Tibial artery (tissue), 4 donors: ENCODE data around the gene AEBP2.
"Not testable (repeated sequence)": the region's sequence is repeated elsewhere in the genome, so short reads cannot be mapped to it uniquely, and the experiment has no call there.

Source experiments
- DNase-seq, 2 donors: peaks; one replicate each; pipeline ENCODE4 v3.0.0-alpha.2; 2019
- H3K27ac ChIP-seq, 2 donors: fragments of 200-600 bp; sonication (generic) in 1 of 2; 1 replicate in 1 of 2; 2 replicates in 1 of 2; pipeline ENCODE4 v1.5.1; 2018 to 2019; ENCODE audit warnings: mild to moderate bottlenecking in 1 of 2
- H3K27me3 ChIP-seq, 2 donors: fragments of 200-600 bp; sonication (generic) in 1 of 2; one replicate each; pipeline versions ENCODE4 v1.5.1 to v1.6.0; 2016 to 2019
- H3K36me3 ChIP-seq, 3 donors: fragments of 200-600 bp; sonication (generic) in 2 of 3; one replicate each; pipeline ENCODE4 v1.5.1; 2016 to 2019; ENCODE audit warnings: mild to moderate bottlenecking in 2 of 3
- H3K4me1 ChIP-seq, 4 donors: fragments of 200-600 bp; sonication (generic) in 2 of 4; 1 replicate in 3 of 4; 2 replicates in 1 of 4; pipeline ENCODE4 v1.5.1; 2016 to 2019
- H3K4me3 ChIP-seq, 2 donors: fragments of 200-600 bp; sonication (generic) in 1 of 2; 1 replicate in 1 of 2; 2 replicates in 1 of 2; pipeline ENCODE4 v1.5.1; 2018 to 2019; ENCODE audit warnings: mild to moderate bottlenecking in 2 of 2
- H3K9me3 ChIP-seq, 3 donors: fragments of 200-600 bp; sonication (generic) in 1 of 3; one replicate each; pipeline ENCODE4 v1.5.1; 2016 to 2019
- CTCF ChIP-seq, 2 experiments: fragments of 200-600 bp in 1 of 2; fragments of 450-650 bp in 1 of 2; IDR thresholded peaks; one replicate each; pipeline ENCODE4 v1.5.1; 2017 to 2019; ENCODE audit warnings: antibody characterized with exemption in 2 of 2, mild to moderate bottlenecking in 1 of 2, moderate library complexity in 1 of 2
- intact Hi-C: fragments of 100-400 bp; cut with DNase I; formaldehyde crosslinking; loops from one replicate; pipeline ENCODE4 v1.15.0; 2023; ENCODE audit warnings: low total_unique reads

Gene AEBP2

GRCh38 chr12:19409376-19409775, 29.9 kb upstream of the AEBP2 start:
- Histone ChIP-seq H3K36me3 (no peaks in the 10 kb centered on the region), H3K4me3 (no peak overlapping the region), H3K27me3 (no peaks in the 10 kb centered on the region), H3K9me3 (no peaks in the 10 kb centered on the region), H3K27ac (peak overlapping the region in 1 of 2 donors; percentile 47), H3K4me1 (peaks cover 0 to 31% (median 8%) of the 10 kb centered on the region in 4 donors)
- TF ChIP-seq CTCF (IDR thresholded peaks at IDR 0.05): no peak
- no peak for DNase-seq
- intact Hi-C loops: no loop called here

- intact Hi-C loops: no loop called here
- no peak for DNase-seq
- H3K4me1 ChIP-seq: peaks cover 0 to 31% (median 8%) of the 10 kb centered on the region in 4 donors
- H3K36me3 ChIP-seq: no peaks in the 10 kb centered on the region
- peak overlapping the region; percentile 47 to 49 for H3K27ac ChIP-seq
- no peak for TF ChIP-seq CTCF (IDR thresholded peaks at IDR 0.05)
- no peak overlapping the region for H3K4me3 ChIP-seq
- H3K9me3 ChIP-seq: no peaks in the 10 kb centered on the region
- no peaks in the 10 kb centered on the region for H3K27me3 ChIP-seq
Observed at GRCh38 chr12:19410211-19410610, 29.1 kb upstream of the AEBP2 start.

- H3K27ac ChIP-seq: peak overlapping the region; percentile 47 to 49
- H3K4me1 ChIP-seq: peaks cover 0 to 31% (median 8%) of the 10 kb centered on the region in 4 donors
- H3K36me3 ChIP-seq: no peaks in the 10 kb centered on the region
- no peaks in the 10 kb centered on the region for H3K9me3 ChIP-seq
- TF ChIP-seq CTCF (IDR thresholded peaks at IDR 0.05): no peak
- DNase-seq: no peak
- no peak overlapping the region for H3K4me3 ChIP-seq
- H3K27me3 ChIP-seq: no peaks in the 10 kb centered on the region
- intact Hi-C loops: no loop called here
Observed at GRCh38 chr12:19410629-19411185, 28.6 kb upstream of the AEBP2 start.

GRCh38 chr12:19411234-19412204, 27.8 kb upstream of the AEBP2 start:
- no peak for TF ChIP-seq CTCF (IDR thresholded peaks at IDR 0.05)
- no peaks in the 10 kb centered on the region for H3K9me3 ChIP-seq
- no peaks in the 10 kb centered on the region for H3K36me3 ChIP-seq
- H3K4me1 ChIP-seq: peaks cover 0 to 31% (median 8%) of the 10 kb centered on the region in 4 donors
- peak in 1 of 2 donors; percentile 28 for DNase-seq
- no peaks in the 10 kb centered on the region for H3K27me3 ChIP-seq
- intact Hi-C loops: no loop called here
- no peak overlapping the region for H3K4me3 ChIP-seq
- H3K27ac ChIP-seq: peak overlapping the region in 1 of 2 donors; percentile 30

- peak in 1 of 2 donors; percentile 50 for DNase-seq
- Histone ChIP-seq H3K9me3 (no peaks in the 10 kb centered on the region), H3K4me3 (peak overlapping the region in 1 of 2 donors; percentile 16), H3K27ac (peak overlapping the region in 1 of 2 donors; percentile 9), H3K36me3 (no peaks in the 10 kb centered on the region), H3K4me1 (peaks cover 0 to 31% (median 8%) of the 10 kb centered on the region in 4 donors), H3K27me3 (no peaks in the 10 kb centered on the region)
- no peak for TF ChIP-seq CTCF (IDR thresholded peaks at IDR 0.05)
- intact Hi-C loops: no loop called here
Observed at GRCh38 chr12:19412844-19413243, 26.4 kb upstream of the AEBP2 start.

GRCh38 chr12:19413582-19413981, 25.7 kb upstream of the AEBP2 start:
- H3K9me3 ChIP-seq, H3K4me3 ChIP-seq, H3K36me3 ChIP-seq, H3K27ac ChIP-seq, H3K27me3 ChIP-seq, intact Hi-C loops, DNase-seq: not testable (repeated sequence)
- H3K4me1 ChIP-seq: peaks cover 0 to 28% (median 8%) of the 10 kb centered on the region in 4 donors
